Mammary epithelial cell (primary cell): ENCODE results near the gene GNPTG.

ENCODE experiments used
- CTCF ChIP-seq, 2 donors: IDR thresholded peaks in 1 of 2; conservative IDR thresholded peaks in 1 of 2; 2 replicates each; pipeline ENCODE4 v1.5.1; 2011 to 2012; ENCODE audit warnings: inconsistent platforms in 2 of 2, low read length in 2 of 2, mild to moderate bottlenecking in 2 of 2, control low read depth in 1 of 2, low read depth in 1 of 2; ENCODE audit not compliant: insufficient read depth in 1 of 2; ENCODE audit errors: extremely low read depth in 1 of 2
- EZH2 ChIP-seq: IDR thresholded peaks from 2 replicates; pipeline ENCODE4 v1.6.1; 2012; ENCODE audit warnings: low read length, inconsistent platforms, borderline replicate concordance

- TF ChIP-seq CTCF (conservative IDR thresholded peaks at IDR 0.05 in 1 of 2, IDR thresholded peaks at IDR 0.05 in 1 of 2; ENCODE audit: extremely low read depth in 1 of 2, insufficient read depth in 1 of 2, low read depth in 1 of 2, low read length in 2 of 2), result no peak
- no peak for TF ChIP-seq EZH2
Measured at GRCh38 chr16:1324286-1324826, 27.4 kb upstream of the GNPTG start.
